DOHH2 (cell line): ENCODE measurements around the gene CDPF1.

Source experiments
- H3F3A ChIP-seq: fragments of 200-600 bp; sonication (generic), shearing (Covaris generic); 2 replicates; pipeline ENCODE4 v1.6.0; 2016; ENCODE audit warnings: antibody characterized with exemption, mild to moderate bottlenecking; ENCODE audit not compliant: control insufficient read depth, insufficient read depth
- H3K27ac ChIP-seq: fragments of 200-600 bp; sonication (generic); 2 replicates; pipeline ENCODE4 v1.5.1; 2014; ENCODE audit warnings: low read depth, mild to moderate bottlenecking, low read length, moderate library complexity
- H3K27me3 ChIP-seq: fragments of 200-600 bp; sonication (generic); 2 replicates; pipeline ENCODE4 v1.6.1; 2014; ENCODE audit warnings: mild to moderate bottlenecking, low read length, mixed read lengths; ENCODE audit not compliant: control insufficient read depth
- H3K36me3 ChIP-seq: fragments of 200-600 bp; sonication (generic); 2 replicates; pipeline ENCODE4 v1.6.1; 2014; ENCODE audit warnings: mild to moderate bottlenecking, low read length, moderate library complexity, mixed read lengths; ENCODE audit not compliant: control insufficient read depth
- H3K4me1 ChIP-seq: fragments of 200-600 bp; sonication (generic); 2 replicates; pipeline ENCODE4 v1.6.1; 2014; ENCODE audit warnings: mild to moderate bottlenecking, low read length, mixed read lengths; ENCODE audit not compliant: control insufficient read depth
- H3K4me2 ChIP-seq: fragments of 200-600 bp; sonication (generic); 2 replicates; pipeline ENCODE4 v1.6.0; 2014; ENCODE audit warnings: mild to moderate bottlenecking, low read length, moderate library complexity
- H3K4me3 ChIP-seq: fragments of 200-600 bp; sonication (generic); 2 replicates; pipeline ENCODE4 v1.5.1; 2014; ENCODE audit warnings: mild to moderate bottlenecking, low read length, mixed read lengths
- H3K79me2 ChIP-seq: fragments of 200-600 bp; sonication (generic); 2 replicates; pipeline ENCODE4 v1.6.1; 2014; ENCODE audit warnings: mild to moderate bottlenecking, low read length, mixed read lengths; ENCODE audit not compliant: control insufficient read depth
- H3K9me2 ChIP-seq: fragments of 200-600 bp; sonication (generic); replicated peaks from 2 replicates; pipeline ENCODE4 v1.6.1; 2014; ENCODE audit warnings: mild to moderate bottlenecking, low read length, mixed read lengths; ENCODE audit not compliant: control insufficient read depth
- H3K9me3 ChIP-seq: fragments of 200-600 bp; sonication (generic); 2 replicates; pipeline ENCODE4 v1.6.1; 2014; ENCODE audit warnings: antibody characterized with exemption, low read length, mixed read lengths; ENCODE audit not compliant: control insufficient read depth, insufficient read depth
- H4K20me1 ChIP-seq: fragments of 200-600 bp; sonication (generic); 2 replicates; pipeline ENCODE4 v1.6.0; 2014; ENCODE audit warnings: low read depth, mild to moderate bottlenecking, antibody characterized with exemption, low read length, moderate library complexity; ENCODE audit not compliant: control insufficient read depth, insufficient read depth
- EZH2phosphoT487 ChIP-seq: fragments of 200-600 bp; sonication (generic); IDR thresholded peaks from 2 replicates; pipeline ENCODE4 v1.6.1; 2017; ENCODE audit warnings: borderline replicate concordance, mild to moderate bottlenecking, antibody characterized with exemption, low read length, moderate library complexity, mixed read lengths
- TF ChIP-seq, protein P1 (sequence below): fragments of 200-600 bp; sonication (generic); IDR thresholded peaks from one replicate; pipeline ENCODE4 v1.5.1; 2014; ENCODE audit warnings: antibody characterized with exemption, mild to moderate bottlenecking, low read depth, low read length; ENCODE audit not compliant: poor library complexity, severe bottlenecking

The CDPF1 gene

DNA sequence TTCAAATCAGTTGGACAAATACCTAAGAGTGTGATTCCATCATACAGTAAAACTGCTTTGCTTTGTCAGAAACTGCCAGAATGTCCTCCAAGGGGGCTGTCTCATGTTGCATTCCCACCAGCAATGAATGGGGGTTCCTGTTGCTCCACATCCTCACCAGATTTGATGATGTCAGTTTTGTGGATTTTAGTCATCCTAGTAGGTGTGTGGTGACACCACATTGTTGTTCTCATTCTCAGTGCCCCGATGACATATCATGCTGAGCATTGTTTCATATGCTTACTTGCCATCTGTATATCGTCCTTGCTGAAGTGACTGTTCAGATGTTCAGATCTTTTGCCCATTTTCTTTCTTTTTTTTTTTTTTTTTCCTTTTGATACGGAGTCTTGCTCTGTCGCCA lies 37.0 kb downstream of the CDPF1 start:
- no peaks in the 10 kb centered on the region for H3K27me3 ChIP-seq
- no peaks in the 10 kb centered on the region for H3K36me3 ChIP-seq
- H3K4me1 ChIP-seq: no peaks in the 10 kb centered on the region
- H3K4me3 ChIP-seq: no peak overlapping the region
- no peaks in the 10 kb centered on the region for H4K20me1 ChIP-seq
- H3K9me3 ChIP-seq: no peaks in the 10 kb centered on the region
- TF ChIP-seq, protein P1, sequence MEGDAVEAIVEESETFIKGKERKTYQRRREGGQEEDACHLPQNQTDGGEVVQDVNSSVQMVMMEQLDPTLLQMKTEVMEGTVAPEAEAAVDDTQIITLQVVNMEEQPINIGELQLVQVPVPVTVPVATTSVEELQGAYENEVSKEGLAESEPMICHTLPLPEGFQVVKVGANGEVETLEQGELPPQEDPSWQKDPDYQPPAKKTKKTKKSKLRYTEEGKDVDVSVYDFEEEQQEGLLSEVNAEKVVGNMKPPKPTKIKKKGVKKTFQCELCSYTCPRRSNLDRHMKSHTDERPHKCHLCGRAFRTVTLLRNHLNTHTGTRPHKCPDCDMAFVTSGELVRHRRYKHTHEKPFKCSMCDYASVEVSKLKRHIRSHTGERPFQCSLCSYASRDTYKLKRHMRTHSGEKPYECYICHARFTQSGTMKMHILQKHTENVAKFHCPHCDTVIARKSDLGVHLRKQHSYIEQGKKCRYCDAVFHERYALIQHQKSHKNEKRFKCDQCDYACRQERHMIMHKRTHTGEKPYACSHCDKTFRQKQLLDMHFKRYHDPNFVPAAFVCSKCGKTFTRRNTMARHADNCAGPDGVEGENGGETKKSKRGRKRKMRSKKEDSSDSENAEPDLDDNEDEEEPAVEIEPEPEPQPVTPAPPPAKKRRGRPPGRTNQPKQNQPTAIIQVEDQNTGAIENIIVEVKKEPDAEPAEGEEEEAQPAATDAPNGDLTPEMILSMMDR: no peak
- TF ChIP-seq EZH2phosphoT487: no peak
- H3F3A ChIP-seq: no peaks in the 10 kb centered on the region
- H3K79me2 ChIP-seq: no peaks in the 10 kb centered on the region
- H3K4me2 ChIP-seq: no peak overlapping the region
- H3K27ac ChIP-seq: no peak overlapping the region
- H3K9me2 ChIP-seq: no peaks in the 10 kb centered on the region

DNA sequence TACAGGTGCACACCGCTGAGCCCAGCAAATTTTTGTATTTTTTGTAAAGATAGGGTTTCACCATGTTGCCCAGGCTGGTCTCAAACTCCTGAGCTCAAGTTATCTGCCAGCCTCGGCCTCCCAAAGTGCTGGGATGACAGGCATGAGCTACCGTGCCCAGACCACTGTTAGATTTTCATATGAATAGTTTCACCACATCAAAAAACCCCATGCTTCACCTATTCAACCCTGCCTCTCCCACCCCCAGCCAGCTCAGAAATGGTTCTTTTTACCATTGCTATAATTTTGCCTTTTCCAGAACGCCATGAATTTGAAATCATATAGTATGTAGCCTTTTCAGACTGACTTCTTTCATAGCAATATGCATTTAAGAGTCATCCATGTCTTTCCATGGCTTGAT lies 37.9 kb downstream of the CDPF1 start:
- TF ChIP-seq EZH2phosphoT487: no peak
- TF ChIP-seq, protein P1: no peak
- H3K4me1 ChIP-seq: no peaks in the 10 kb centered on the region

DNA sequence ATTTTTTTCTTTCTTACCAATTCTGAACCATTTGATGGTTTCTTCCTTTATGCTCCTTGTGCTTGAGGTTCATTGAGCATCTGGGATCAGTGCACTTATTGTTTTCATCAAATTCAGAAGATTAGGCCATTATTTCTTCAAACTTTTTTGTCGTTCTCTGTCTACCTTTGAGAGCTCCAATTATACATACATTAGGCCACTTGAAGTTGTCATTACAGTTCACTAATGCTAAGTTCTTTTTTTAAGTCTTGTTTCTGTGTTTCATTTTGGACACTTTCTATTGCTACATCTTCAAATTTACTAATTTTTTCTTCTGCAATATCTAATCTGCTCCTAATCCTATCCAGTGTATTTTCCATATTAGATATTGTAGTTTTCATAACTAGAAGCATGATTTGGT lies 40.8 kb downstream of the CDPF1 start:
- Histone ChIP-seq H3K4me1 (no peaks in the 10 kb centered on the region), H3K79me2 (no peaks in the 10 kb centered on the region), H3K27ac (no peak overlapping the region), H3K27me3 (no peaks in the 10 kb centered on the region), H3K4me3 (no peak overlapping the region), H4K20me1 (no peaks in the 10 kb centered on the region), H3K9me2 (no peaks in the 10 kb centered on the region), H3K9me3 (no peaks in the 10 kb centered on the region), H3F3A (no peaks in the 10 kb centered on the region), H3K36me3 (no peaks in the 10 kb centered on the region), H3K4me2 (no peak overlapping the region)
- no peak for TF ChIP-seq EZH2phosphoT487
- TF ChIP-seq, protein P1: no peak

More for the DNA sequence above, 37.9 kb downstream of the CDPF1 start:
- Histone ChIP-seq H3K36me3 (no peaks in the 10 kb centered on the region), H3K9me2 (no peaks in the 10 kb centered on the region), H3K9me3 (no peaks in the 10 kb centered on the region), H4K20me1 (no peaks in the 10 kb centered on the region), H3K79me2 (no peaks in the 10 kb centered on the region), H3K4me3 (no peak overlapping the region), H3K27me3 (no peaks in the 10 kb centered on the region), H3K27ac (no peak overlapping the region), H3K4me2 (no peak overlapping the region), H3F3A (no peaks in the 10 kb centered on the region)

DNA sequence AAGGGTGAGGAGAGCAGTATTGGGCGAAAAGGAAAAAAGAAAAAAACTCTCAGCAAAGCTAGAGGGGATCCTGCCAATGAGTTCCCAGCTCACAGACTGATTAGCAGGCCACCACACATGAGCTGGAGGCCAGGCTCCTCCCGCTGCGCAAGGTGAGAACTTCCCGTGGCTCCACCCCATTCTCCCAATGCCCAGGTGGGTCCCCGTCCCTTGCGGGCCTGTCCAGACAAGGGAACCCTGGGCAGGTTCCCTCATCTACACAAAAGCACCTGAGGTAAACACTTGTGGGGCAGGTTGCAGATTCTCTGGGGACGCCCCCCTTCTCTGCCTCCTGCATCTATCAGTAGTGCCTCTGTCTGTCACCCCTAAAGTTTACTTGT lies 46.5 kb downstream of the CDPF1 start:
- Histone ChIP-seq H3K36me3 (no peaks in the 10 kb centered on the region), H4K20me1 (no peaks in the 10 kb centered on the region), H3K9me3 (no peaks in the 10 kb centered on the region), H3K4me3 (no peak overlapping the region), H3K79me2 (no peaks in the 10 kb centered on the region), H3K27me3 (no peaks in the 10 kb centered on the region), H3K4me2 (no peak overlapping the region), H3F3A (no peaks in the 10 kb centered on the region), H3K4me1 (no peaks in the 10 kb centered on the region), H3K27ac (no peak overlapping the region), H3K9me2 (no peaks in the 10 kb centered on the region)
- TF ChIP-seq, protein P1: no peak
- TF ChIP-seq EZH2phosphoT487: no peak
